Amniotic stem cell (primary cell): ENCODE measurements around the gene AGAP2.

Experiments used
- DNase-seq: peaks from one replicate; lab custom pipeline; 2025; lab: John Stamatoyannopoulos, UW

The AGAP2 gene

GRCh38 chr12:57735952-57736740, 2.4 kb downstream of the AGAP2 start:
- DNase-seq, result no peak

- DNase-seq, result no peak
Observed at GRCh38 chr12:57735198-57735855, 3.2 kb downstream of the AGAP2 start.

GRCh38 chr12:57734591-57734990, 4.0 kb downstream of the AGAP2 start:
- no peak for DNase-seq

- DNase-seq, result no peak
Observed at GRCh38 chr12:57733928-57734327, 4.6 kb downstream of the AGAP2 start.

- no peak for DNase-seq
Observed at GRCh38 chr12:57732726-57733593, 5.6 kb downstream of the AGAP2 start.

GRCh38 chr12:57732270-57732669, 6.3 kb downstream of the AGAP2 start:
- no peak for DNase-seq

- no peak for DNase-seq
Observed at GRCh38 chr12:57731411-57732080, 7.0 kb downstream of the AGAP2 start.

GRCh38 chr12:57730336-57731067, 8.0 kb downstream of the AGAP2 start:
- DNase-seq, result no peak

GRCh38 chr12:57729321-57729844, 9.2 kb downstream of the AGAP2 start:
- no peak for DNase-seq

- DNase-seq, result no peak
Observed at GRCh38 chr12:57727758-57728395, 10.7 kb downstream of the AGAP2 start.

- no peak for DNase-seq
Observed at GRCh38 chr12:57726884-57727757, 11.4 kb downstream of the AGAP2 start.

GRCh38 chr12:57726151-57726883, 12.2 kb downstream of the AGAP2 start:
- peak; percentile 33 for DNase-seq

GRCh38 chr12:57725851-57726150, 12.7 kb downstream of the AGAP2 start:
- no peak for DNase-seq

GRCh38 chr12:57724936-57725740, 13.4 kb downstream of the AGAP2 start:
- DNase-seq, result no peak

- DNase-seq, result no peak
Observed at GRCh38 chr12:57724003-57724935, 14.3 kb downstream of the AGAP2 start.

- no peak for DNase-seq
Observed at GRCh38 chr12:57723630-57723962, 14.9 kb downstream of the AGAP2 start.
